KOPT-K1 (cell line): ENCODE measurements around the gene COMMD8.
"Not testable (repeated sequence)": the region's sequence is repeated elsewhere in the genome, so short reads cannot be mapped to it uniquely, and the experiment has no call there.

Experiments used
- H3K27ac ChIP-seq: fragments of 200-600 bp; sonication (generic); 2 replicates; pipeline ENCODE4 v1.5.1; 2016; ENCODE audit warnings: antibody characterized with exemption, mild to moderate bottlenecking, low read depth, low read length; ENCODE audit not compliant: poor library complexity, severe bottlenecking
- H3K36me3 ChIP-seq: fragments of 200-600 bp; sonication (generic); 2 replicates; pipeline ENCODE4 v1.5.1; 2017; ENCODE audit warnings: antibody characterized with exemption, mild to moderate bottlenecking, low read length, moderate library complexity; ENCODE audit not compliant: insufficient read depth
- H3K9me3 ChIP-seq: fragments of 200-600 bp; sonication (generic); 2 replicates; pipeline ENCODE4 v1.5.1; 2017; ENCODE audit warnings: antibody characterized with exemption, low read length, mild to moderate bottlenecking; ENCODE audit not compliant: insufficient read depth, poor library complexity, severe bottlenecking

The COMMD8 gene

DNA sequence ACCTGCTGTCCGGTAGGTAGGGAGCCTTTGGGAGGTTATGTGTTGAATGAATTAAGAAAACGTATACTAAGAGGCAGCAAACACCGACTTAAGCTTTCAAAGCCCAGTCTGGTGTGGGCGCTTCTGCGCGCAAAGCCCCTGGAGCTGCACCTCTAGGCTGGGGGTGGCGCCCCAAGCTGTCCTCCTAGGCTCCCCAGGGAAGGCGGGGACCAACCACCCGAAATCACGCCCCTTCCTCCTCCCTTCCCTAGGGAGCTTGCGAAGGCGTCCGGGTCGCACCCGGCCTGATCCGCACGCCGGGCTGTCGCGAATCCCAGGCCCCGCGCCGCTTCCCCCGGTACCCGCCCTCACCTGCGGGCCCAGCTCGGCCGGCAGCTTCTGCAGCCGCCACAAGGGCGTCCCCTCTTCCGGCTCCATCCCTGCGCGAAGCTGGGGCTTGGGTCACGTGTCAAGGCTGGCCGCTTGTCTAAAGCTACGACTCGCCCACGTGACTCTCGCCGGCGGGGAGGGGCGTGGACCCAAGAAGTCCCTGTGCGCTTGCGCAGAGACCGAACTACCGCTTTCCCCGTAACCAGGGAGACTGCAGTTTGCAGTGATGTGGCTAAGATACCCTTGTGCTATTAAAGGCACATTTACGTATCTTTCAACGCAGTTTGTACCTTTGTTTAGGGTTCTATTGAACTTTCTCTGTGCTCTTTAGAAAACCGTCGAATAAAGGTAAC, at the start of gene COMMD8:
COMMD8 (minus strand) TSS at position 468 of the 722 bp plus-strand sequence; CDS start at position 417, 51 bp downstream.
- Histone ChIP-seq H3K9me3 (no peaks in the 10 kb centered on the region), H3K36me3 (peaks cover 16% of the 10 kb centered on the region), H3K27ac (peak within 1 kb of the TSS; percentile 73)

DNA sequence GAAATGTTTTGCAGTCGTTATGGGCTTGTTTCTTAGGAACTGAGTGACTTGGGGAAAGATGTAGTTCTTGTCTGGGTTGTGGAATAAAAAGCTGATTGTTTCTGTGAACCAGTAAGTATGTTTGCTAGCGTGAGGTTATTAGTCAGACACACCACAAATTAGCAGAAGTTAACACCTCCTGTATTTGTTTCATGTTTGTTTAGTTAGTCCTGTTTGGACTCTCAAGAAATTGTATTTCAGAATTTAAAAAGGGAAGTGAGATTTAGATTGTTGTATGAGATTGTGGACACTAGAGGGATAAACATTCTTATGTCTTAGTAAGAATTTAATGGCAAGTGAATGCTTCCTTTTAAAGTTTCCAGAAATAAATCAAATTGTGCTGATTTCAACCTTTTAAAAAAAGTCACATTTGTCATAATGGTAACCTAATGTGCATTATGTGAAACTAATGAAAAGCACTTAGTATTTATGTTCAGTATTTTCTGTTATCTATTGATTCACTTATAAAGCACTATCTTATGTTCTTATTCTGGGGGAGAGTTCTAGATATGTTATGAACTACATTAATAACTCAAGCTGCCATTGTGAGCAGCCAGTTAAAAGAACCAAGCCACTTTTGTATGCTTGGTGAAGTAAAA, 47.1 kb upstream of the COMMD8 start:
- Histone ChIP-seq H3K9me3 (no peaks in the 10 kb centered on the region), H3K27ac (no peak overlapping the region), H3K36me3 (no peaks in the 10 kb centered on the region)

DNA sequence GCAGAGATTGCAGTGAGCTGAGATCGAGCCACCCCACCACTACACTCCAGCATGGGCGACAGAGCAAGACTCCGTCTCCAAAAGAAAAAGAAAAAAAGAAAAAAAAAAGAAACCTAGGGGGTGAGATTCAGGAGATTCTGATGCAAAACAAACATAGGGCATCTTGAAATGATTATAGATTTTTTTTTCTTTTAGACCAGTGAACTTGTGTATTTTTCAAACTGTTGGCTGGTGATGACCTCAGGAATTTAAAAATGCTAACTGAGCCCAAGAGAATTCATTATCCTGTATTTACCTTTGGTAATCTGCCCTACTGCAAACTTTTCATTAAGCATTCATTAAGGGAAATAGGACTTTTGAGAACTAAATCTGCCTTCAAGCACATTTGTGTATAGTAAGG, 42.2 kb upstream of the COMMD8 start:
- no peaks in the 10 kb centered on the region for H3K9me3 ChIP-seq
- H3K27ac ChIP-seq: no peak overlapping the region
- H3K36me3 ChIP-seq: no peaks in the 10 kb centered on the region

DNA sequence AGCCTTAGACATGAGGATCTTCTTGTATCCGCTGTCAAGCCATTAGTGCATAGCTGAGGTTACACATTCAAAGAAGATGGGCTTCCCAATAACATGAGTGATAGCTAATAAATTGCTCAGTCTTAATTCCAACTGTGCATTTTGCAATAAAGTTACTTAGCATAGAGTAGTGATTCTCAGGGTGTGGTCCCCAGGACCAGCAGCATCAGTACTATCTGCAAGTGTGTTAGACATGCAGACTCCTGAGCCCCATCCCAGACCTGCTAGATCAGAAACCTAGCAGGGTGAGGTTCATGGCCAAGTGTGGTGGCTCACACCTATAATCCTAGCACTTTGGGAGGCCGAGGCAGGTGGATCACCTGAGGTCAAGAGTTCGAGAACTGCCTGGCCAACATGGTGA, 41.6 kb upstream of the COMMD8 start:
- no peaks in the 10 kb centered on the region for H3K36me3 ChIP-seq
- no peak overlapping the region for H3K27ac ChIP-seq
- H3K9me3 ChIP-seq: no peaks in the 10 kb centered on the region

DNA sequence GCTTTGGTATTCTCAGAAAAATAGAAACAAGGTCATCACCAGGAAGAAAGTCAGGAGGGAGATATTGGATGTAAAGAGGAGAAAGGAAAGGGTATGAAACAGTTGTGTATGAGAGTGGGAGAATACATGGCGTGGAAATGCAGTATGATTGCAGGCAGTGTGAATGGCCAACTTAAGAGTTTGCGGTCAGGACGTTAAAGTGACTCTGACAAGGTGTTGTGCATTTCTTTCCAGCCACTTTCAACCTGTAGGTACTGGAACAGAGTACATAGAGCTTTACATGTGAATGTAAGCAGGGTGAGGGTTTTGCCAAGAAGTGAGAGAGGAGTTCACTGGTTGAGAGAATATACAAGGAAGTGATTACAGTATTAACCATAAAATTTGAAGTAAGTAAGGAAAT, 37.3 kb upstream of the COMMD8 start:
- H3K27ac ChIP-seq: no peak overlapping the region
- H3K9me3 ChIP-seq: no peaks in the 10 kb centered on the region
- H3K36me3 ChIP-seq: no peaks in the 10 kb centered on the region

DNA sequence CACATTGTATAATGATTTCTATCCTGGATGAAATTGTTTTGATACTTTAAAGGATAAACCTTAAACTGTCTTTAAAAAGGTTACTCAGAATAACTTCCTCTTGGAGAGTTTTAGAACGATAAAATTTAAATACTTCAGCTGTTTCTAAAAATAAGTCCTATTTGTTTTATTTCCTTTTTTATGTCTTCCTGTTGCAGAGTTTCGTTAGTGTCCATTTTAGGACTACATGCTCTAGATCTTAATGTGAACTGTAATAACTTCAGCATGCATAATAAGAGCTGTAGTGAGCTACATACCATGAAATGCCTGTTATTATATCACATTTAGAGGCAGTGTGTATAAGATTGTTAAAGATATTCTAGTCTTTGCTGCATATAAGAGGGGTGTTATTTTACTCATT, 36.2 kb upstream of the COMMD8 start:
- no peaks in the 10 kb centered on the region for H3K9me3 ChIP-seq
- H3K36me3 ChIP-seq: no peaks in the 10 kb centered on the region
- H3K27ac ChIP-seq: no peak overlapping the region

DNA sequence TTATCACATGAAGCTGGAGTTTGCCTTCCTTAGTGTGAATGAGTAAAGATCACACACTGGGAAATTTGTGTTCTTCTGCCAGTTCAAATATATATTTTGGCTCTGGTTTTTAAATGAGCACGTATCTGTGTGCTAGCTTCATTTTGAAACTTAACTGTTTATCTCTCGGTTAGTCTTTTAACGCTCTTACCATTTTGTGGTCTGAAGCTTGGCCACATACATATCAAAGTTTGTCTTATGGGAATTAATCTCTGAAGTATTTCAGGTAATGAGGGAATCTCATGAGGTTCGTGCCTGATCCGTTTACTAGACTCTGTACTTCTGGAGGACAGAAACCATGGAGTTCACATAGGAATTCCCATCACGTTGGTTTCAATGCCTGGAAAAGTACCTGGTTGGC, 35.4 kb upstream of the COMMD8 start:
- Histone ChIP-seq H3K9me3 (no peaks in the 10 kb centered on the region), H3K27ac (no peak overlapping the region), H3K36me3 (no peaks in the 10 kb centered on the region)

DNA sequence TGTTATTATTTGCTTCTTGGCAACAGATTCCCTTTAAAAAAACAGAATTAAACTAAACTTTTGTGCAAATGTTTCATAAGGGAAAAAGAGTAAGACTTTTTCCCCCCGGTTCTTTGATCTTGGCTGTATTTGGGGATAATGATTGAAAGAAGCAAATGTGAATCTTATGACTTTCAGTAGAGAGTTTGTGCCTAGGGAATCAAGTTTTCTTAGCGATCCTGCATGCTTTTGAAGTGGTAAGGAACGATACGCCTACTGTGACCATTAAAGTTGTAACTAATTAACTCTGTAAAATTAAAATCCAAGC, 30.6 kb upstream of the COMMD8 start:
- Histone ChIP-seq H3K9me3 (no peaks in the 10 kb centered on the region), H3K36me3 (no peaks in the 10 kb centered on the region), H3K27ac (no peak overlapping the region)

DNA sequence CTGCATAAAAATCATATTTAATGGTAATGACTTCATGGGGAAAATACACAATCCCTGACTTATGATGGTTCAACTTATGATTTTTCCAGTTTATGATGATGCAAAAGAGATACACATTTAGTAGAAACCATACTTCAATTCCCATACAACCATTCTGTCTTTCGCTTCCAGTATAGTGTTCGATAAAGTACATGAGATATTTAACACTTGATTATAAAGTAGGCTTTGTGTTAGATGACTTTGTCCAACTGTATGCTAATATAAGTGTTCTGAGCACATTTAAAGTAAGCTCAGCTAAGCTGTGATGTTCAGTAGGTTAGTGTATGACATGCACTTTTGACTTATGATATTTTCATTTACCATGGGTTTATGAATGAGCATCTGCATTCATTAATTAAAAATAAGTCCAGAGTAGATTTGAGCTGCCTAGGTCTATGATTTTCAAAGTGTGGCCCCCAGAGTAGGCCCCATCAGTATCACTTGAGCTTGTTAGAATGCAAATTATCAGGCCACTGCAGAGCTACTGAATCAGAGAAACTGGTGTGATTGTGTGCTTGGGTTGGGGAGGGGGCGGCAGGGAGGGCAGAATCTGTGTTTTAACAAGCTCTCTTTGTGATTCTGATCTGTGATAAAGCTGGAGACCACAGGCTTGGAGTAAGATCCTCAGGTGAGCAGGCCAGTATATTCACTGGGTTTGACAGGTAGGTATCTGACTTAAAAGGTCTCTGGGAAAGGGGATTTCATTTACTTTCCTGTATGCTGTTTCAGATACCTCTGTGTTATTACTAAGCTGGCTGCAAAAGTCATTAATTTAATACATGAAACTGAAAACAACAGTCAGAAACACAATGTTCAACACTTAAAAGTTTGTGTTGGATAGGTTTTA, 30.0 kb upstream of the COMMD8 start:
- Histone ChIP-seq H3K9me3 (no peaks in the 10 kb centered on the region), H3K36me3 (no peaks in the 10 kb centered on the region), H3K27ac (no peak overlapping the region)

DNA sequence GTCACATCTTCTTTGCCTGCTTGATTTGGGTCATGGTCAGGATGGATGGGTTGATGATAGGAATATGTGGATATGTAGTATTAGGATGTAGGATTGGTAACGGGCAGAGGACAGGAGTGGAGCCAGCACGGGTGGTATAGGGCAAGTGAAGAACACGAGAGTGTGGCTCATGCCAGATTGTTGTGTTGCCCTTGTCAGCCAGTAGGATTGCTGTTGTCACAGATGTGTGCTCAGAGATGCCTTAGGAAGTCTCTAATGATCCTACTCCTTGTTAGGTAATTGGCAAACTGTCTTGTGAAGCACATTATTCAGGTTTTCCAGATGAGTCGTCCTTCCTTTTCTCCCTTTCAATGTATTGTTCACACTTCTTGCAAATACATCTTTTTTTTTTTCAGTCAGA, 27.0 kb upstream of the COMMD8 start:
- H3K9me3 ChIP-seq: no peaks in the 10 kb centered on the region
- no peak overlapping the region for H3K27ac ChIP-seq
- no peaks in the 10 kb centered on the region for H3K36me3 ChIP-seq

DNA sequence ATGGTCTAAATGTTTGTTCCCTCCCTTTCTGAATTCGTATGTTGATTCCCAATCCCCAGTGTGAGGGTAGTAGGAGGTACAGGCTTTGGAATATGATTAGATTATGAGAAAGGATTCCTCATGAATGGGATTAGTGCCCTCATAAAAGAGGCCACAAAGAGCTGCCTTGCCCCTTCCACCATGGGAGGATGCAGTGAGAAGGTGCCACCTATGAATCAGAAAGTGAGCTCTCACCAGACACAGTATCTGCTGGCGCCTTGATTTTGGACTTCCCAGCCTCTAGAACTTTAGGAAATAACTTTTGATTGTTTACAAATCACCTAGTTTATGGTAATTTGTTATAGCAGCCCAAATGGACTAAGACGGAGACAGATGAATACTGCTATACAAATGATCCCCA, 25.2 kb upstream of the COMMD8 start:
- Histone ChIP-seq H3K9me3 (no peaks in the 10 kb centered on the region), H3K27ac (no peak overlapping the region), H3K36me3 (no peaks in the 10 kb centered on the region)

DNA sequence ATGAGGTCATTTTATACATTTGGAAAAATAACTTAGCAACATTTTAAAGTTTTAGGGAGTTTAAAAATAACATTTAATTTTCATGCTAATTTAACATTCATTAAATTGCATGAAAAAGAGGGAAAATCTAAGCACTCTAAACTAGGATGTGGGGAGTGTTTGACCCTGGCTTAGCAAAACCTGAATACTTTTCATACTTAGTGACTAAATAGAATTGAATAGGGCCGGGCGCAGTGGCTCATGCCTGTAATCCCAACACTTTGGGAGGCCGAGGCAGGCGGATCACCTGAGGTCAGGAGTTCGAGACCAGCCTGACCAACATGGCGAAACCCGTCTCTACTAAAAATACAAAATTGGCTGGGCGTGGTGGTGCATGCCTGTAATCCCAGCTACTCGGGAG, 23.2 kb upstream of the COMMD8 start:
- H3K36me3 ChIP-seq, H3K9me3 ChIP-seq, H3K27ac ChIP-seq: not testable (repeated sequence)

DNA sequence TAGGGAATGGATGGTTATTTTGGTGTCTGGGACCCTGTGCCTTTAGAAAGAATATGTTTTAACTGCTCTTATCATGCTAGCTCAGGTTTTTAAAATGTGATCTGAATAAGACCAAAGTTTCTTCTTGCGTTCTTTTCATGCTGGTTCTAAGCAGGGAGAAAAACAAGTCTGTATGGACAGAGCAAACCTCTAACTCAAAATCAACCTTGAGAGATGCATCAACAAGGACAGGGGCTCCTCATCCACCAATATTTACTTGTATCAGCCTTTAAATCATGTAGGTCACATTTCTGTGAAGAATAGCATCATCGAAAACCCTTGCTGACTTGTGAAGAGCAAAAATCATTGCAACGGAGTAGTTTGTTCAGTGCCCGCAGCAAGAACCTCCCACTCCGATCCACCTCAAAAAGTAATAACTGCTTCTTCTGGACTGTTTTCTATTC, 22.8 kb upstream of the COMMD8 start:
- H3K36me3 ChIP-seq: no peaks in the 10 kb centered on the region
- no peaks in the 10 kb centered on the region for H3K9me3 ChIP-seq
- H3K27ac ChIP-seq: no peak overlapping the region

DNA sequence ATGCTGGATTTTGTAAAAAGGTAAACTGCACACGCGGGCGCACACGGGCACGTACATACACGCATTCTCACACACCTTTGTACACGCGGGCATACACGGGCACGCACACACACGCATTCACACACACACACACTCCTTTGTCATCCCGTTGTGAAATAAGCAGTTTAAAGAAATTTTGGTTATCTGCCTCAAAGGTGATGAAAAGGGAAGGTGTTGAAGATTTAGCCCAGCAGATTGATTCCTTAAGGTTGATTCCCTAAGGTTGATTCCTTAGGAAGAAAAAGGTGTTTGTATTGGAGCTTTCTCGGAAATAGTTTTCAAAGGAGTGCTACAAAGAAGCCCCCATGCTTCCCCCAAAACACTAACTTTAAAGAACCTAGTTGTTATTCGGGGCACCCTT, 22.3 kb upstream of the COMMD8 start:
- H3K27ac ChIP-seq: peak overlapping the region; percentile 58
- no peaks in the 10 kb centered on the region for H3K9me3 ChIP-seq

DNA sequence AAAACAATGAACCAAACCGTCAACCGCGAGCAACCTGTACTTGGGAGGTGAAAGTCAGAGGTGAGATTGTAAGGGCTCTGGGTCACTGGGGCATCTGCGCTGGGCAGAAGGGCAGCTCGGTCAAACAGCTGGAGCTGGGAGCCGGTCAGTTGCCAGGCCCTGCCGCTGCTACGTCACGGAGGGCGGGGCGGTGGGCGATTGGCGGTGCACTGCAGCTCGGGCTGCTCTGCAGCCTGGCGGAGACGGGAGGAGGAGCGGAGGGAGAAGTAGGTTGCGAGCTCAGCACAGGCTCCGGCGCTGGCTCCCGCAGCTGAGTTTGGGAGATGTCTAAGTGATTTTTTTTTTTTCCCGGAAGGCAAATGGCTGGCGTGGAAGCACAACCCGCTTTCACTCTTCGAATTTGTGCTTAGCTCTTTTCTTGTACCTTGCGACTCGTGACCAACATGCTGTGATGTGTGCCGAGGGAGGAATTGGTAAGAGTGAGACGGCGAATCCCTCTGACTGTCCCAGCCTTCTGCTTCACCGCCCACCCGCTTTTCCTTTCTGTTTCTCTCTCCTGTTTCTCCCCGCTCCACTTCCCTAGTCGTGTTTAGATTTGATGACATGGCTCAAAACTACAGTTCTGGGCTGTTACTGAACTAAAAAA, 21.7 kb upstream of the COMMD8 start, which contains the start of gene ATP10D:
ATP10D (plus strand) TSS at position 229 of the 646 bp plus-strand sequence. CDS start 27,266 bp downstream, outside the sequence.
- H3K27ac ChIP-seq: peak within 1 kb of the TSS; percentile 58
- no peaks in the 10 kb centered on the region for H3K36me3 ChIP-seq

More for the DNA sequence above, 22.3 kb upstream of the COMMD8 start:
- H3K36me3 ChIP-seq: no peaks in the 10 kb centered on the region

More for the DNA sequence above, 21.7 kb upstream of the COMMD8 start, which contains the start of gene ATP10D:
- H3K9me3 ChIP-seq: no peaks in the 10 kb centered on the region
